CD4-positive, alpha-beta T cell treated with Interleukin-4 for 1 hour (primary cell): ENCODE results near the gene SPATA46.
"Not testable (repeated sequence)": the region's sequence is repeated elsewhere in the genome, so short reads cannot be mapped to it uniquely, and the experiment has no call there.

ENCODE experiments used
- DNase-seq, 2 donors: peaks; one replicate each; pipeline ENCODE4 v3.0.0-alpha.2; 2020 to 2022

Gene SPATA46

GRCh38 chr1:162376691-162377090 lies at the start of gene SPATA46:
Gene SPATA46, minus strand, starts transcription at chr1:162376854. Its CDS starts 64 bp downstream, at chr1:162376790.
- no peak for DNase-seq

GRCh38 chr1:162422662-162423375 lies 46.2 kb upstream of the SPATA46 start:
- peak in 1 of 2 donors; percentile 11 for DNase-seq

- no peak for DNase-seq
Observed at GRCh38 chr1:162421258-162422164, 44.9 kb upstream of the SPATA46 start.

GRCh38 chr1:162420120-162420519 lies 43.5 kb upstream of the SPATA46 start:
- DNase-seq, result no peak

- not testable (repeated sequence) for DNase-seq
Observed at GRCh38 chr1:162419450-162419931, 42.8 kb upstream of the SPATA46 start.

- not testable (repeated sequence) for DNase-seq
Observed at GRCh38 chr1:162418584-162418983, 41.9 kb upstream of the SPATA46 start.

- no peak for DNase-seq
Observed at GRCh38 chr1:162417650-162418049, 41.0 kb upstream of the SPATA46 start.

- DNase-seq, result no peak
Observed at GRCh38 chr1:162416909-162417308, 40.3 kb upstream of the SPATA46 start.

GRCh38 chr1:162416215-162416614 lies 39.6 kb upstream of the SPATA46 start:
- DNase-seq, result no peak

GRCh38 chr1:162412002-162412401 lies 35.3 kb upstream of the SPATA46 start, which contains the start of gene SH2D1B:
Gene SH2D1B, minus strand, starts transcription at chr1:162412136. Its CDS starts 120 bp downstream, at chr1:162412016.
- DNase-seq, result peak in 1 of 2 donors; percentile 26

- DNase-seq, result no peak
Observed at GRCh38 chr1:162407539-162407938, 30.9 kb upstream of the SPATA46 start.

GRCh38 chr1:162406811-162407210 lies 30.2 kb upstream of the SPATA46 start:
- no peak for DNase-seq

- DNase-seq, result no peak
Observed at GRCh38 chr1:162405800-162406199, 29.1 kb upstream of the SPATA46 start.

- no peak for DNase-seq
Observed at GRCh38 chr1:162404550-162405160, 28.0 kb upstream of the SPATA46 start.

- DNase-seq, result no peak
Observed at GRCh38 chr1:162400790-162401355, 24.2 kb upstream of the SPATA46 start.

- DNase-seq, result no peak
Observed at GRCh38 chr1:162398999-162399580, 22.4 kb upstream of the SPATA46 start.

GRCh38 chr1:162397943-162398560 lies 21.4 kb upstream of the SPATA46 start:
- DNase-seq, result no peak

GRCh38 chr1:162397039-162397448 lies 20.4 kb upstream of the SPATA46 start:
- DNase-seq, result no peak

- DNase-seq, result no peak
Observed at GRCh38 chr1:162396201-162396906, 19.7 kb upstream of the SPATA46 start.

- DNase-seq, result peak in 1 of 2 donors; percentile 28
Observed at GRCh38 chr1:162391790-162392563, 15.3 kb upstream of the SPATA46 start.
